WI38 (cell line): ENCODE results near the gene NACC1.
A peak's percentile ranks its signal among the peaks of the same experiment; 100 is the strongest.

Source experiments
- H3K4me3 ChIP-seq: 2 replicates; pipeline ENCODE4 v1.5.1; 2011; ENCODE audit warnings: low read depth, mild to moderate bottlenecking, control low read depth, low read length
- TF ChIP-seq, protein P1 (sequence below): IDR thresholded peaks from 2 replicates; pipeline ENCODE4 v1.5.1; 2012; ENCODE audit warnings: low read depth, mild to moderate bottlenecking, control low read depth, low read length

Gene NACC1

DNA sequence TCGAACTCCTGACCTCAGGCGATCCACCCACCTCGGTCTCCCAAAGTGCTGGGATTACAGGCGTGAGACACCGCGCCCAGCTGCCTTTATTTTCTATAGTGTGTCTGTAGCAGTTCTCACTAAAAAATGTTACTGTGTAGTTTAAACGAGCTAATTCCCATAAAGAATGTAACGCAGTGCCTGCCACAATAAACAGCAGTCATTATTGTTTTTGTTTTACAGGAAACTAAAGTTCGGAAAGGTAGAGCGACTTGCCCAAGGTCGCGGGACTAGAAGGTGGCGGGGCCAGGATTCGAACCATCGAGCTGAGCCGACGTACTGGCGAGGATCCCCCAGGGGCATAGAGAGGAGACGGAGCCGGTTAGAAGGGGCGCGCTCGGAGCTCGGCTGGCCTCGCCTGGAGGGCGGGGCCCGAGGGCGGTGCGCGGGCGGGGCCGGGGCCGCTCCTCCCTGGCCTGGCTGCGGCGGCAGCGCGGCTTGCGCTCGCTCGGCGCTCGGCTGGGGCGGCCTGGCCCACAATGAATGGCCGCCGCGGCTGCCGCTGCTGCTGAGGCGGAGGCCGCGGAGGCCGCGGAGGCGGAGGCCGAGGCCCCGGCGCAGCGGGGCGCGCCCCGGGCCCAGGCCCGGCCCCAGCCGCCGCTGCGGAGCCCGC lies at the start of gene NACC1:
NACC1 (plus strand) TSS at position 493 of the 652 bp plus-strand sequence. CDS start 16,944 bp downstream, outside the sequence.
- TF ChIP-seq, protein P1, sequence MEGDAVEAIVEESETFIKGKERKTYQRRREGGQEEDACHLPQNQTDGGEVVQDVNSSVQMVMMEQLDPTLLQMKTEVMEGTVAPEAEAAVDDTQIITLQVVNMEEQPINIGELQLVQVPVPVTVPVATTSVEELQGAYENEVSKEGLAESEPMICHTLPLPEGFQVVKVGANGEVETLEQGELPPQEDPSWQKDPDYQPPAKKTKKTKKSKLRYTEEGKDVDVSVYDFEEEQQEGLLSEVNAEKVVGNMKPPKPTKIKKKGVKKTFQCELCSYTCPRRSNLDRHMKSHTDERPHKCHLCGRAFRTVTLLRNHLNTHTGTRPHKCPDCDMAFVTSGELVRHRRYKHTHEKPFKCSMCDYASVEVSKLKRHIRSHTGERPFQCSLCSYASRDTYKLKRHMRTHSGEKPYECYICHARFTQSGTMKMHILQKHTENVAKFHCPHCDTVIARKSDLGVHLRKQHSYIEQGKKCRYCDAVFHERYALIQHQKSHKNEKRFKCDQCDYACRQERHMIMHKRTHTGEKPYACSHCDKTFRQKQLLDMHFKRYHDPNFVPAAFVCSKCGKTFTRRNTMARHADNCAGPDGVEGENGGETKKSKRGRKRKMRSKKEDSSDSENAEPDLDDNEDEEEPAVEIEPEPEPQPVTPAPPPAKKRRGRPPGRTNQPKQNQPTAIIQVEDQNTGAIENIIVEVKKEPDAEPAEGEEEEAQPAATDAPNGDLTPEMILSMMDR = no peak
- peak within 1 kb of the TSS; percentile 83 for H3K4me3 ChIP-seq

DNA sequence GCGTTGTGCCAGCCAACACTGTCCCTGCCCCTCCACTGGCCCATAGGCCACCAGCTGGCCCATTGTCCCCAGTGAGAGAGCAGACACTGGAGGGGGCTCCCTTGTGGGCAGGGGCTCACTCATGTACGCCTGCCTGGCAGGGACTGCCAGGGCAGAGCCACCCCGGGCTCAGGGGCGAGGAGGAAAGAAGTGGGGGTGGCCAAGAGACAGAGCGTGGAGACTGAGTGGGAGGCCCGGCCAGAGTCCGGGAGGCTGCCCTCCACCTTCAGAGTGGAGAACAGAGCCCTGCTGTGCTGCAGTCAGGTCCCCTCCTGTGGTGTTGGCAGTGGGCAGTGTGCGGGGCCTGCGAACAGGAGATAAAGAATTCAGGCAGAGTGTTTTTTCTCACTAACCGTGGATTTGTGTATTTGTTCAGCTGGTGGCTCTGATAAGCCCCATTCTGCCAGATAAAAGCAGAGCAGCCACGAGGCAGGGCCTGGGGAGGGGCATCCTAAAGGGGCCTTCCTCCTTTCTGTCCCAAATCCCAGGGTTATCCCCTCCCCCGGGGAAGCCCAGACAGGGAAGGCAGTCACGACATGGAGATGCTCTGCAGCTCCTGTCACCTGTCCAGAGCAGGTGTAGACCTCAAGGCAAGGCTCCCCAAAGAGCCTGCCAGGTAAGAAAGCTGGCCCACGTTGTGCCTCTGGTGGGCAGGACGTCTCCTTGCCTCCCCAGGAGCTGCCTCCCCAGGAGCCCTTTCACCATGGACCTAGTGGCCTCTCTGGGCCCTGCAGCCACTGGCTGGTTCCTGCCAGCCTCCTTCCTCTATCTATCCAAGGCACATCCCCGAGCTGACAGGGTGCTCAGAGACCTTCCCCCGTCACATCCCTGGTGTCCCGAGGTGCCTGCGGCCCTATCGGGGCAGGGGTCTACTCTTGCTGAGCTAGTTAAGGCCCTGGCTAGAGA lies 48.4 kb upstream of the NACC1 start:
- no peak overlapping the region for H3K4me3 ChIP-seq
- TF ChIP-seq, protein P1 = no peak

DNA sequence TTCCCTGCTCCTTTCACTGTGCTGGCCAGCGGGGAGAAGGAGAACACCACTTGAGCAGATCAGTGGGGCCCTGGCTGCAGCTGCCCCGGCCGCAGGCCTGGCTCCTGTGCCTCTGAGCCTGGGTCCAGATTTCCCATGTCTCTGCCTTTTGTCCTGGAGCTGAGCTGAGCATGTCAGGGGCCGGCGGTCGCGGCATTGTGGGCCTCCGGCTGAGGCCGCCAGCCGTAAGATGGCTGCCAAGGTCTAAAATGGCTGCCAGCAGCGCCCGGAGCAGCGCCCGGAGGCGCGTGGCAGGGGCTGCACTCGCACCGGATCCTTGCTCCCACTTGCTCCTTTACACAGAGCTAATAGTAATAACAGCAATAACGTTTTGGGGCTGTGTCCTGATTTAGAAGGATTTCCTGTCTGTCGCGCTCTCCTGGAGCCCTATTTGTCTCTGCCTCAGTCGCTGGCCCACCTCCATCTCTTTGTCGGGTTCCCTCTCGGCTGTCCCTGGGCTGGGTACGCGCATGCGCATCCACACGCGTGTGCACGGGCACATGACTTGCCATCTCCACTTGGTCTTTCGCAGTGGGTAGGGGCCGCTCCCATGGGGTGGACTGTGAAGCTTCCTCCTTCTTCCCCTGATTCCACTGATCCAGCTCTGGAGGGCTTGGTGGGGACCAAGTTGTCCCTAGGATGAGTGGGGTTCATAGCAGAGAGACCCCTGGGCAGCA lies 47.5 kb upstream of the NACC1 start:
- TF ChIP-seq, protein P1 = no peak
- H3K4me3 ChIP-seq = no peak overlapping the region

DNA sequence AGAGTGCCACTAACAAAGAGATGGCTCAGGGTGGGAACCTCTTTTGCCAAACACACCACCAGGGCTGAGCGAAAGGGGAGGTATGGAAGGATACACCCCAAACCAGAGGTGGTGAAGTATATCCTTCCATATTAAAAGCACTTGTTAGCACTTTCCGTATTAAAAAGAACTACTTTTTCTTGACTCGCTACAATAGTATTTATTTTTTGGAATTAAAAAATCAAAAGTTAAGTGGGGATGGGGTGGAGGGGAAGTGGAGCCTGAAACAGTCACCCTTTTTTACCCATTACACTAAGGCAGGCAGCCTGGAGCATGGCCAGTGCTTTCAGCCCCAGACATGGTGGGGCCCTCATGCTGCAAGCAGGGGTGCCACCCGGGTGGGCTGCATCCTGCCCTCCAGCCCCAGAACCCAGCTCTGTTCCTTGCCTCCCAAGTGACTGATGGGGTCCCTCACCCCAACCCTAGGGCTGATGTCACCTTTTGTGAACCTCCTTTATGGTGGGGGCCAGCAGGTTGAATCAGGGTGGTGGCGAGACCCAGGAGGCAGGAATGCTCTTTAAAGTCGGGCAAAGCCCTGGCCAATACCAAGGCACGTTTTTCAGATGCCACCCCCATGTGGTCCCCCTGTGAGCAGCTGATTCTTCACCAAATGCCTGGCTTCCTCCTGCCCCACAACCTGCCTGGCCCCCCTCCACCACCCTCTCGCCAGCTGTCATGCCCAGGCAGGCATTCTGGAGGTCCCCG lies 46.4 kb upstream of the NACC1 start:
- TF ChIP-seq, protein P1 = no peak

DNA sequence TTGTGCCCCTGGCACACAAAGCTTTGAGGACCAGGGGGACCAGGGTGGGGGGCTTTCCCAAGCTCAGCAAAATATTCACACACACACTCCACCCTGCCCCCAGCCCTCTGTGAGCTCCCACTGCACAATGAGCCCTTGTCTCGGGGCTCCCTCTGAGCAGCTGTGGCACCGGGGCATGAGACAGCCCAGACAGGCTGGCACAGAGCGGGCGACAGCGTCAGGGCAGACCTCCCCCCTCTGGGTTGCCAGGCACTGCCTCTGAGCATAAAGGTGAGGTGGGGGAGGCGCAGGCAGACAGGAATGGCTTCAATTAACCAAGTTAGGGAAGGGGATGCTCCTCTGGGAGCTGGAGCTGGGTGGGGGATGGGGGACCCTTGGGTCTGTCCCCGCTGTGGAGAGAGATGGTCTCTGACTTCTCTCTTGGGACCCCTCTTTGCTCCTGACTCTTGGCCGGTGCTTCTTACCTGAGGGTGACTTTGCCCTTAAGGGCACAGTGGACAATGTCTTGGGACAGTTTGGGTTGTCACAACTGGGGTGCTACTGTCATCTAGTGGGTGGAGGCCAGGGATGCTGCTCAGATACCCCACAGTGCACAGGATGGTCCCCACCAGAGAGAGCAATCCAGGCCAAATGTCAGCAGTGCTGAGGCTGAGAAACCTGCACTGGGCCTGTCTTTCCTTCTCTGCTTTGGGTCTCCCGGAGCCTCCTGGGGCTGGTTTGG lies 45.7 kb upstream of the NACC1 start:
- TF ChIP-seq, protein P1 = no peak

More for the DNA sequence above, 46.4 kb upstream of the NACC1 start:
- no peak overlapping the region for H3K4me3 ChIP-seq

DNA sequence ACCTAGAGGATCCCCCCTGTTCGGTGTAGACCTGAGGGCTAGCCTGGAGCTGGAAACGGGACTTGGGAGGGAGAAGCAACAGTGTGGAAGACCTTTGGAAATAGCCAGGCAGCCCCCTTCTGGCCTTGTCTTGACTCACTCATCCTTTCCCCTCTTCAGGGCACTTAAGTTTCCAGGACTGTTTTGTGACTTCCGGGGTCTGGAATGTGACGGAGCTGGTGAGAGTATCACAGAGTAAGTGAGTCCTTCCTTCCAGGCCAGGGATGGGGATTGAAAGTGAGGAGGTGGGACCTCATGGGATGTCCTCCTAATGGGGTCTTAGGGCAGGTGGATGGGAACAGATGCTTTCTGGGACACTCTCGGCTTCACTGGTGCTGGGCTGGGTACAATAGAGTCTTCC lies 44.8 kb upstream of the NACC1 start:
- H3K4me3 ChIP-seq = no peak overlapping the region
- TF ChIP-seq, protein P1 = no peak

More for the DNA sequence above, 45.7 kb upstream of the NACC1 start:
- H3K4me3 ChIP-seq = no peak overlapping the region
